NCI-H526 (cell line): ENCODE measurements around the gene MRGPRG.

Experiments
- DNase-seq, 2 experiments: peaks; one replicate each; lab custom pipeline; 2025; lab: John Stamatoyannopoulos, UW

Gene MRGPRG

GRCh38 chr11:3225826-3226750, 7.5 kb upstream of the MRGPRG start:
- DNase-seq = no peak

GRCh38 chr11:3225159-3225758, 6.6 kb upstream of the MRGPRG start:
- no peak for DNase-seq

- peak; percentile 16 to 69 for DNase-seq
Observed at GRCh38 chr11:3224401-3225057, 5.9 kb upstream of the MRGPRG start.

GRCh38 chr11:3223932-3224381, 5.3 kb upstream of the MRGPRG start:
- DNase-seq = no peak

GRCh38 chr11:3222941-3223915, 4.6 kb upstream of the MRGPRG start:
- DNase-seq = no peak

GRCh38 chr11:3222003-3222855, 3.6 kb upstream of the MRGPRG start:
- no peak for DNase-seq

- no peak for DNase-seq
Observed at GRCh38 chr11:3221408-3222002, 2.9 kb upstream of the MRGPRG start.

GRCh38 chr11:3220521-3221407, 2.2 kb upstream of the MRGPRG start:
- DNase-seq = no peak

- DNase-seq = no peak
Observed at GRCh38 chr11:3220101-3220500, 1.5 kb upstream of the MRGPRG start.

GRCh38 chr11:3219281-3219892, 774 bp upstream of the MRGPRG start:
- DNase-seq = no peak

GRCh38 chr11:3217818-3218482, 663 bp downstream of the MRGPRG start:
- DNase-seq = no peak

- DNase-seq = no peak
Observed at GRCh38 chr11:3216027-3216525, 2.5 kb downstream of the MRGPRG start.

- DNase-seq = no peak
Observed at GRCh38 chr11:3215346-3216026, 3.1 kb downstream of the MRGPRG start.

GRCh38 chr11:3214420-3214699, 4.3 kb downstream of the MRGPRG start:
- DNase-seq = no peak

GRCh38 chr11:3213659-3214419, 4.8 kb downstream of the MRGPRG start:
- no peak for DNase-seq

- DNase-seq = no peak
Observed at GRCh38 chr11:3208272-3208671, 10.3 kb downstream of the MRGPRG start.
